Dendritic cell treated with granulocyte-macrophage colony-stimulating factor and Interleukin-4, amounts not matched to agents 40 ng/mL and 50 ng/mL, for 4 days (primary cell): ENCODE data around the gene SCAMP4.

ENCODE experiments used
- H3K27ac Mint-ChIP-seq: one replicate; pipeline ENCODE4 v1.8.0; 2022; ENCODE audit warnings: mild to moderate bottlenecking, mixed read lengths
- H3K27me3 Mint-ChIP-seq: one replicate; pipeline ENCODE4 v1.8.0; 2022; ENCODE audit warnings: mild to moderate bottlenecking, mixed read lengths
- H3K36me3 Mint-ChIP-seq: one replicate; pipeline ENCODE4 v1.8.0; 2022; ENCODE audit warnings: low read depth, mixed read lengths
- H3K4me1 Mint-ChIP-seq: one replicate; pipeline ENCODE4 v1.8.0; 2022; ENCODE audit warnings: low read depth, mixed read lengths
- H3K4me3 Mint-ChIP-seq: one replicate; pipeline ENCODE4 v1.8.0; 2022; ENCODE audit warnings: mild to moderate bottlenecking, moderate library complexity, mixed read lengths
- H3K9me3 Mint-ChIP-seq: one replicate; pipeline ENCODE4 v1.8.0; 2022; ENCODE audit warnings: mixed read lengths
- intact Hi-C: fragments of 100-400 bp; cut with micrococcal nuclease; formaldehyde crosslinking; loops from one replicate; pipeline ENCODE4 v1.15.0; 2022

The SCAMP4 gene

DNA sequence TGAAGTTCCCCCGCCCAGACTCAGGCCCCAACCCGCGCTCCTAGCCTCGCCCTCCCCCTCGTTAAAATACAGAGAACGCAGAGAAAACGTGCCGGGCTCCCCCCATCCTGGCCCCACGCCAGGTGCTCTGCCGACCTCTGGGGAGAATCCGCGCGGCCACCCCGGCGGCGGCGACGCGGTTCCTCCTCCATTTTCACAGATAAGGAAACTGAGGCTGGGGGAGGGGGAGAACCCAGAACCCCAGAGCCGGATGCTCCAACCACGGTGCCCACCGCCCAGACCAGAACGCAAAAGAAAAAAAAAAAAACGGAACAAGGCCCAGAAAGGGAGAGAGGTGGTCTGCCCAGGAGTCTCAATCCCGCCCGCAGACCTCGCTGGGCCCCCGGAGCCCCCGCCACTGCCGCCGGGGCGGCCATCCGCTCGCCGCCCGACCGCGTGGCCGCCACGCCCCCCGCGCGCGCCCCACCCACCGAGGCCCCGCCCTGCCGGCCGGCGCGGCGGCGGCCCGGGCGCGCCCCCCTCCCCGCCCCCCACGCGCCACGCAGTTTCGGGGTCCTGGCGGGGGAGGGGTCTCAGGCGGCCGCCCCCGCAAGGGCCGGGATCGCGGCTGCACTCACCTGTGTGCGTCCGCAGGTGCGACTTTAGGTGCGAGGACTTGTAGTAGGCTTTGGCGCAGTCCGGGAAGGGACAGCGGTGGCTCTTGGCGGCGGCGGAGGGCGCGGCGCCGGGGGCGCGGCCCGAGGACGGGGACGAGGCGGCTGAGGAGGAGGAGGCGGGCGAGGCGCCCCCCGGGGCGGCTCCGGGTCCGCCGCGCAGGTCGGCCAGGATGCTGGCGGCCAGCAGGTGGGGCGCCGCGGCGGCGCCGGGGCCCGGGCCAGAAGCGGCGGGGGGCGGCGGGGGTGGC lies 42.5 kb upstream of the SCAMP4 start:
- Mint-ChIP-seq H3K27me3 (no peaks in the 10 kb centered on the region), H3K27ac (peak overlapping the region; percentile 89), H3K4me3 (peak overlapping the region; percentile 91), H3K36me3 (peaks cover 18% of the 10 kb centered on the region), H3K4me1 (peaks cover 54% of the 10 kb centered on the region), H3K9me3 (no peaks in the 10 kb centered on the region)
- intact Hi-C loops: loop anchor here (5.0 kb wide), 1 partner anchor 35 kb away; no protein-coding TSS in a partner anchor

- H3K4me1 Mint-ChIP-seq: peaks cover 48% of the 10 kb centered on the region
- intact Hi-C loops: loop anchor here (5.0 kb wide), 1 partner anchor 34 kb away; no protein-coding TSS in a partner anchor
- no peaks in the 10 kb centered on the region for H3K9me3 Mint-ChIP-seq
- H3K36me3 Mint-ChIP-seq: peaks cover 24% of the 10 kb centered on the region
- H3K27me3 Mint-ChIP-seq: no peaks in the 10 kb centered on the region
- peak within 1 kb of the TSS; percentile 93 for H3K27ac Mint-ChIP-seq
- peak within 1 kb of the TSS; percentile 91 for H3K4me3 Mint-ChIP-seq
Observed at GRCh38 chr19:1863328-1863637, 41.9 kb upstream of the SCAMP4 start, which contains the start of gene KLF16. Gene KLF16, minus strand, starts transcription at chr19:1863579. Its CDS starts 82 bp downstream, at chr19:1863497.

- H3K9me3 Mint-ChIP-seq: no peaks in the 10 kb centered on the region
- H3K4me3 Mint-ChIP-seq: peak overlapping the region; percentile 87
- H3K4me1 Mint-ChIP-seq: peaks cover 43% of the 10 kb centered on the region
- H3K27ac Mint-ChIP-seq: peak overlapping the region; percentile 93
- no peaks in the 10 kb centered on the region for H3K27me3 Mint-ChIP-seq
- intact Hi-C loops: loop anchor here (1.0 to 5.0 kb wide), 2 partner anchors 12 to 33 kb away; no protein-coding TSS in a partner anchor
- peaks cover 28% of the 10 kb centered on the region for H3K36me3 Mint-ChIP-seq
Observed at GRCh38 chr19:1863638-1864479, 41.3 kb upstream of the SCAMP4 start.

GRCh38 chr19:1864480-1865171 lies 40.6 kb upstream of the SCAMP4 start:
- peaks cover 35% of the 10 kb centered on the region for H3K4me1 Mint-ChIP-seq
- peak overlapping the region; percentile 87 for H3K4me3 Mint-ChIP-seq
- peak overlapping the region; percentile 93 for H3K27ac Mint-ChIP-seq
- intact Hi-C loops: loop anchor here (1.0 to 5.0 kb wide), 2 partner anchors 12 to 33 kb away; no protein-coding TSS in a partner anchor
- peaks cover 31% of the 10 kb centered on the region for H3K36me3 Mint-ChIP-seq
- no peaks in the 10 kb centered on the region for H3K9me3 Mint-ChIP-seq
- no peaks in the 10 kb centered on the region for H3K27me3 Mint-ChIP-seq

- H3K4me3 Mint-ChIP-seq: peak overlapping the region; percentile 87
- H3K9me3 Mint-ChIP-seq: no peaks in the 10 kb centered on the region
- peaks cover 28% of the 10 kb centered on the region for H3K4me1 Mint-ChIP-seq
- intact Hi-C loops: no loop called here
- H3K27me3 Mint-ChIP-seq: no peaks in the 10 kb centered on the region
- peak overlapping the region; percentile 93 for H3K27ac Mint-ChIP-seq
- H3K36me3 Mint-ChIP-seq: peaks cover 35% of the 10 kb centered on the region
Observed at GRCh38 chr19:1865172-1866010, 39.8 kb upstream of the SCAMP4 start.

DNA sequence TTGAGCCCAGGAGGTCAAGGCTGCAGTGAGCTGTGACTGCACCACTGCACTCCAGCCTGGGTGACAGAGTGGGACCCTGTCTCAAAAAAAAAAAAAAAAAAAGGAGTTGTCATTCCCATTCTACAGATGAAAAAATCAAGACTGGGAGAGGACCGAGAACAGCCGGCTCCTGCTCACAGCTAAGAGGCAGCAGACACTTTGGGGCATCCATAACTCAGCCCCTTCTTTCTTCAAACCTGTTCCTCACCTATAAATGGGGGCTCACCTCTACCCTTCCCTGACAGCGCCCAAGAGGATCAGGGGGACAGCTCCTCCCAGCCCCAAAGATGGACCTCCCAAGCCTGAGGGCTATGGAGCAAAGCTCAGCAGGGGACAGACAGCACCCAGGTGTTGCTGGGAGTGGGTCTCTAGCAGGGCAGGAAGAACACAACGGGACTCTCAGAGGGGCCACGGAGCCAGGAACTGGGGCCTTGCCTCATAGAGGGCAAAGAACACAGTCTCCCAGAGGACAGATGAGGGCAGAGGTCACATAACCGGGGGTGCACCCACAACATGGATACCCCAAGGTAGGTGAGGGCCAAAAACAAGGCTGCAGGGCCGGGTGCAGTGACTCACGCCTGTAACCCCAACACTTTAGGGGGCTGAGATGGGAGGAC lies 38.4 kb upstream of the SCAMP4 start:
- Mint-ChIP-seq H3K4me3 (no peak overlapping the region), H3K36me3 (peaks cover 41% of the 10 kb centered on the region), H3K27ac (no peak overlapping the region), H3K27me3 (no peaks in the 10 kb centered on the region), H3K9me3 (no peaks in the 10 kb centered on the region), H3K4me1 (peaks cover 20% of the 10 kb centered on the region)
- intact Hi-C loops: no loop called here

DNA sequence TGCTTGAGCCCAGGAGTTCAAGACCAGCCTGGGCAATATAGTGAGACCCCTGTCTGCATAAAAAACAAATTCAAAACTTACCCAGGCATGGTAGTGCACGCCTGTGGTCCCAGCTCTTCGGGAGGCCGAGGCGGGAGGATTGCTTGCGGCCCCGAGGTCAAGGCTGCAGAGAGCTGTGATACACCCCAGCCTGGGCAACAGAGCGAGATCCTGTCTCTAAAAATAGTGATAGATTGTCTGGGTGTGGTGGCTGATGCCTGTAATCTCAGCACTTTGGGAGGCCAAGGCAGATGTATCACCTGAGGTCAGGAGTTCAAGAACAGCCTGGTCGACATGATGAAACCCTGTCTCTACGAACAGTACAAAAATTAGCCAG lies 37.9 kb upstream of the SCAMP4 start:
- Mint-ChIP-seq H3K9me3 (no peaks in the 10 kb centered on the region), H3K36me3 (peaks cover 41% of the 10 kb centered on the region), H3K27me3 (no peaks in the 10 kb centered on the region), H3K4me1 (peaks cover 20% of the 10 kb centered on the region), H3K4me3 (no peak overlapping the region), H3K27ac (no peak overlapping the region)
- intact Hi-C loops: no loop called here

- Mint-ChIP-seq H3K27me3 (no peaks in the 10 kb centered on the region), H3K4me1 (peaks cover 36% of the 10 kb centered on the region), H3K4me3 (no peak overlapping the region), H3K9me3 (no peaks in the 10 kb centered on the region), H3K36me3 (peaks cover 52% of the 10 kb centered on the region), H3K27ac (no peak overlapping the region)
- intact Hi-C loops: no loop called here
Observed at GRCh38 chr19:1868971-1869370, 36.2 kb upstream of the SCAMP4 start.

DNA sequence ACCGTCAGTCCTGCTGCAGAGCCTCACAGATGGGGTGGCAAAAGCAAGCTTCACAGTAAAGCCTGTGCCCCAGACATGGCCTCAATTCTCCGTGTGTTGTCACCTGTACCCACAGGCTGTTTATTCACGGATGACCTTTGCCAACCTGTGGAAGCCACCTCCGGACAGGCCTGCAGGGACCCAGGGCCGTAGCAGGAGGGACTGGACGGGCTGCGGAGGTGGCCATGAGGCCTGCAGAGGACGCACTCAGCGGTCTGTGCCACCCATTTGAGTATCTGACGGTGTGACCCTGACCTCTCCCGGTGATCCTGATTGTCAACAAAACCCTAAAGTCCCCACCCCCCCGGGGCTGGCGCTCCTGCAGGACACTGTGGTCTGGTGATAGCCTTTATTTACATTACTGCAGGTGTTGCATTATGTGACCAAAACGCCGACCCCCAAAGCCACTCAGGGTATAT lies 34.0 kb upstream of the SCAMP4 start:
- H3K4me1 Mint-ChIP-seq: peaks cover 30% of the 10 kb centered on the region
- peak overlapping the region; percentile 18 for H3K27ac Mint-ChIP-seq
- intact Hi-C loops: no loop called here
- H3K4me3 Mint-ChIP-seq: no peak overlapping the region
- H3K27me3 Mint-ChIP-seq: no peaks in the 10 kb centered on the region
- no peaks in the 10 kb centered on the region for H3K9me3 Mint-ChIP-seq
- peaks cover 66% of the 10 kb centered on the region for H3K36me3 Mint-ChIP-seq

GRCh38 chr19:1871630-1872029 lies 33.6 kb upstream of the SCAMP4 start:
- intact Hi-C loops: no loop called here
- Mint-ChIP-seq H3K4me1 (peaks cover 35% of the 10 kb centered on the region), H3K27me3 (no peaks in the 10 kb centered on the region)

GRCh38 chr19:1872807-1873523 lies 32.2 kb upstream of the SCAMP4 start:
- peaks cover 35% of the 10 kb centered on the region for H3K4me1 Mint-ChIP-seq
- peak overlapping the region; percentile 32 for H3K4me3 Mint-ChIP-seq
- no peaks in the 10 kb centered on the region for H3K9me3 Mint-ChIP-seq
- intact Hi-C loops: no loop called here
- H3K27me3 Mint-ChIP-seq: no peaks in the 10 kb centered on the region
- peak overlapping the region; percentile 93 for H3K27ac Mint-ChIP-seq
- H3K36me3 Mint-ChIP-seq: peaks cover 66% of the 10 kb centered on the region

More at GRCh38 chr19:1871630-1872029, 33.6 kb upstream of the SCAMP4 start:
- H3K9me3 Mint-ChIP-seq: no peaks in the 10 kb centered on the region
- H3K4me3 Mint-ChIP-seq: no peak overlapping the region
- H3K27ac Mint-ChIP-seq: no peak overlapping the region
- H3K36me3 Mint-ChIP-seq: peaks cover 66% of the 10 kb centered on the region
